Measurements from ENCODE around the gene SAP30BP.

The SAP30BP gene

GRCh38 chr17:75748706-75749105, 81.6 kb downstream of the SAP30BP start:
- TF ChIP-seq, protein P1, sequence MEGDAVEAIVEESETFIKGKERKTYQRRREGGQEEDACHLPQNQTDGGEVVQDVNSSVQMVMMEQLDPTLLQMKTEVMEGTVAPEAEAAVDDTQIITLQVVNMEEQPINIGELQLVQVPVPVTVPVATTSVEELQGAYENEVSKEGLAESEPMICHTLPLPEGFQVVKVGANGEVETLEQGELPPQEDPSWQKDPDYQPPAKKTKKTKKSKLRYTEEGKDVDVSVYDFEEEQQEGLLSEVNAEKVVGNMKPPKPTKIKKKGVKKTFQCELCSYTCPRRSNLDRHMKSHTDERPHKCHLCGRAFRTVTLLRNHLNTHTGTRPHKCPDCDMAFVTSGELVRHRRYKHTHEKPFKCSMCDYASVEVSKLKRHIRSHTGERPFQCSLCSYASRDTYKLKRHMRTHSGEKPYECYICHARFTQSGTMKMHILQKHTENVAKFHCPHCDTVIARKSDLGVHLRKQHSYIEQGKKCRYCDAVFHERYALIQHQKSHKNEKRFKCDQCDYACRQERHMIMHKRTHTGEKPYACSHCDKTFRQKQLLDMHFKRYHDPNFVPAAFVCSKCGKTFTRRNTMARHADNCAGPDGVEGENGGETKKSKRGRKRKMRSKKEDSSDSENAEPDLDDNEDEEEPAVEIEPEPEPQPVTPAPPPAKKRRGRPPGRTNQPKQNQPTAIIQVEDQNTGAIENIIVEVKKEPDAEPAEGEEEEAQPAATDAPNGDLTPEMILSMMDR (IDR thresholded peaks at IDR 0.05; ENCODE audit: insufficient read depth, missing control alignments) = no peak
- no peak for FAIRE-seq

GRCh38 chr17:75749545-75750389, 82.6 kb downstream of the SAP30BP start:
- DNase-seq (ENCODE audit: insufficient read length, low spot score) = peak; percentile 70
- TF ChIP-seq, protein P1 (IDR thresholded peaks at IDR 0.05; ENCODE audit: insufficient read depth, missing control alignments) = peak; percentile 93
- FAIRE-seq = no peak

More at GRCh38 chr17:75748706-75749105, 81.6 kb downstream of the SAP30BP start:
- no peak for DNase-seq (ENCODE audit: insufficient read length, low spot score)

DNA sequence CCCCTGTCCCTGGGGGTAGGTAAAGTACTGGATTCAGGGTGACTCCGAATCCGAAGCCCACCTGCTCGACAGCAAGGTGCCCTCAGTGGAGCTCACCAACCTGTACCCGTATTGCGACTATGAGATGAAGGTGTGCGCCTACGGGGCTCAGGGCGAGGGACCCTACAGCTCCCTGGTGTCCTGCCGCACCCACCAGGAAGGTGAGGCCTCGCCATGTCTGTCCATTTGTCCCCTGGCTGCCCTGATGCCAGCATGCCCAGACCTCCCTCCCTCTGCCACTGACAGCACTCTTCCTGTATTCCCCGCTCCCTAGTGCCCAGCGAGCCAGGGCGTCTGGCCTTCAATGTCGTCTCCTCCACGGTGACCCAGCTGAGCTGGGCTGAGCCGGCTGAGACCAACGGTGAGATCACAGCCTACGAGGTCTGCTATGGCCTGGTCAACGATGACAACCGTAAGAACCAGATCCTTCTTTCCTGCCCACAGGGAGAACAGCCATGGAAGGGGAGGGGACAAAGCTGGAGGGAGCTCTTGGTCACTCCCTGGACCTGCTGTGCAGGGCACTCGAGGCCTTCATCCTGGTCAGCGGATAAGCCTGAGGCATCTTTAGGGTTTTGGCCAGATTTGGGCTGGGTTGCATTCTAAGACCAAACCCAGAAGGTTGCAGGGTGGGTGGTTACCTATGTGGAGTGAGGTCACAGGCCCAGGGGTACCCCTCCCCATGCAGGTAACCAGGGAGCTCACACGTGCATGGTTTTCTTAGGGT, 83.7 kb downstream of the SAP30BP start:
- FAIRE-seq (no peak), DNase-seq (ENCODE audit: insufficient read length, low spot score) (no peak)
- TF ChIP-seq, protein P1 (IDR thresholded peaks at IDR 0.05; ENCODE audit: insufficient read depth, missing control alignments) = no peak

- no peak for DNase-seq (ENCODE audit: insufficient read length, low spot score)
- FAIRE-seq = no peak
- TF ChIP-seq, protein P1 (IDR thresholded peaks at IDR 0.05; ENCODE audit: insufficient read depth, missing control alignments) = no peak
Observed at GRCh38 chr17:75751676-75752404, 84.7 kb downstream of the SAP30BP start.

DNA sequence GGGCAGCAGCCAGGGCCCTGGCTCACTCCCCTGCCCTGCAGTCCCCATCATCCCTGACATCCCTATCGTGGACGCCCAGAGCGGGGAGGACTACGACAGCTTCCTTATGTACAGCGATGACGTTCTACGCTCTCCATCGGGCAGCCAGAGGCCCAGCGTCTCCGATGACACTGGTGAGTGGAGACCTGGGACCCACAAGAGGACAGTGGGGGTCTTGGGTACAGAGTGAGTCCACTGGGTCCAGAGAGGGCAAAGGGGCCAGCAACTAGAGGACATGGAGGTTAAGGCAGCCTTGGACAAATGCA, 85.2 kb downstream of the SAP30BP start:
- DNase-seq (ENCODE audit: insufficient read length, low spot score) (no peak), FAIRE-seq (no peak)
- TF ChIP-seq, protein P1 (IDR thresholded peaks at IDR 0.05; ENCODE audit: insufficient read depth, missing control alignments) = no peak

- no peak for FAIRE-seq
- DNase-seq (ENCODE audit: insufficient read length, low spot score) = no peak
- TF ChIP-seq, protein P1 (IDR thresholded peaks at IDR 0.05; ENCODE audit: insufficient read depth, missing control alignments) = no peak
Observed at GRCh38 chr17:75752802-75753513, 85.8 kb downstream of the SAP30BP start.
